HCT116 (cell line): ENCODE data around the gene GSG1L.

Source experiments
- EZH2 ChIP-seq: fragments of 200-600 bp; sonication (generic); IDR thresholded peaks from 2 replicates; pipeline ENCODE4 v1.6.1; 2017; ENCODE audit warnings: antibody characterized with exemption, mixed run types
- POLR2A ChIP-seq: IDR thresholded peaks from 2 replicates; pipeline ENCODE4 v1.7.0; 2011; ENCODE audit warnings: borderline replicate concordance; ENCODE audit not compliant: insufficient read depth, insufficient read length; ENCODE audit errors: extremely low read depth
- SIN3A ChIP-seq: IDR thresholded peaks from 2 replicates; pipeline ENCODE4 v1.6.1; 2012; ENCODE audit warnings: low read depth
- TF ChIP-seq, protein P1 (sequence below), 3 experiments: fragments of 200-600 bp in 1 of 3; sonication (generic) in 1 of 3; IDR thresholded peaks in 2 of 3; conservative IDR thresholded peaks in 1 of 3; 2 replicates each; pipeline ENCODE4 v1.5.1; 2012 to 2017; ENCODE audit warnings: low read depth in 2 of 3, low read length in 2 of 3, antibody characterized with exemption in 1 of 3, borderline replicate concordance in 1 of 3, control low read depth in 1 of 3, mild to moderate bottlenecking in 1 of 3, mixed read lengths in 1 of 3, mixed run types in 1 of 3, moderate library complexity in 1 of 3; ENCODE audit not compliant: insufficient read depth in 1 of 3

DNA sequence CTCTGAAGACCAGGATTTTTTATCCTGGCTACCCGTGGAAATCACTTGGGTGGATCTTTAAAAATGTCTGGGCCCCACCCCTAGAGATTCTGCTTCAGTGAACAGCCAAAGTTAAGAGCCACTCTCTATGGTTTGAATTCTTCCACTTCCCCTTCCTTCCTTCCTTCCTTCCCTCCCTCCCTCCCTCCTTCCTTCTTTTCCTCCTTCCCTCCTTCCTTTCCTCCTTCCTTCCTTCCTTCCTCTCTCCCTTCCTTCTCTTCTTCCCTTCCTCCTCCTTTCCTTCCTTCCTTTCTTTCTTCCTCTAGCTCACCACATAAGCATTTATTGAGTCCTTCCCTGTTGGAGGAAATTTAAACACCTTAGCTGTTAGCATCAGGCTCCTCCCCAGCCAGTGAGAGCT, 310.0 kb downstream of the GSG1L start:
- TF ChIP-seq SIN3A (no peak), POLR2A (no peak), EZH2 (no peak)
- TF ChIP-seq, protein P1, sequence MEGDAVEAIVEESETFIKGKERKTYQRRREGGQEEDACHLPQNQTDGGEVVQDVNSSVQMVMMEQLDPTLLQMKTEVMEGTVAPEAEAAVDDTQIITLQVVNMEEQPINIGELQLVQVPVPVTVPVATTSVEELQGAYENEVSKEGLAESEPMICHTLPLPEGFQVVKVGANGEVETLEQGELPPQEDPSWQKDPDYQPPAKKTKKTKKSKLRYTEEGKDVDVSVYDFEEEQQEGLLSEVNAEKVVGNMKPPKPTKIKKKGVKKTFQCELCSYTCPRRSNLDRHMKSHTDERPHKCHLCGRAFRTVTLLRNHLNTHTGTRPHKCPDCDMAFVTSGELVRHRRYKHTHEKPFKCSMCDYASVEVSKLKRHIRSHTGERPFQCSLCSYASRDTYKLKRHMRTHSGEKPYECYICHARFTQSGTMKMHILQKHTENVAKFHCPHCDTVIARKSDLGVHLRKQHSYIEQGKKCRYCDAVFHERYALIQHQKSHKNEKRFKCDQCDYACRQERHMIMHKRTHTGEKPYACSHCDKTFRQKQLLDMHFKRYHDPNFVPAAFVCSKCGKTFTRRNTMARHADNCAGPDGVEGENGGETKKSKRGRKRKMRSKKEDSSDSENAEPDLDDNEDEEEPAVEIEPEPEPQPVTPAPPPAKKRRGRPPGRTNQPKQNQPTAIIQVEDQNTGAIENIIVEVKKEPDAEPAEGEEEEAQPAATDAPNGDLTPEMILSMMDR (IDR thresholded peaks at IDR 0.05 in 2 of 3, conservative IDR thresholded peaks at IDR 0.05 in 1 of 3; ENCODE audit: borderline replicate concordance in 1 of 3, insufficient read depth in 1 of 3, low read depth in 2 of 3, low read length in 2 of 3) = no peak
